ENCODE results near the gene UBE2J2. TPM values are rescaled to one million over a fixed set of nuclear protein-coding genes. Genes with fewer than 3 reads are reported as not detected.

UBE2J2 gene
- total and polyA plus RNA-seq, 2 of the 8 experiments (the other 6 are each of a cell fraction or from before 2014, with no cell fraction given) = 33.6 to 67.9 TPM

GRCh38 chr1:1259540-1259939, 14.1 kb downstream of the UBE2J2 start (continued):
- TF ChIP-seq CHD7 (IDR thresholded peaks at IDR 0.05; ENCODE audit: insufficient replicate concordance, low read length) = no peak
- TF ChIP-seq EZH2 (IDR thresholded peaks at IDR 0.05; ENCODE audit: low read depth, low read length, severe bottlenecking) = no peak
- no peak for TF ChIP-seq TAF1 (IDR thresholded peaks at IDR 0.05; ENCODE audit: low read depth, low read length)
- TF ChIP-seq FOSL1 (IDR thresholded peaks at IDR 0.05; ENCODE audit: insufficient read depth, low read depth, low read length) = no peak
- no peak for TF ChIP-seq TCF12 (IDR thresholded peaks at IDR 0.05; ENCODE audit: low read depth, low read length)
- TF ChIP-seq BRCA1 (IDR thresholded peaks at IDR 0.05; ENCODE audit: low read depth, low read length) = no peak
- no peak for TF ChIP-seq CREB1 (IDR thresholded peaks at IDR 0.05)
- TF ChIP-seq YY1 (IDR thresholded peaks at IDR 0.05; ENCODE audit: low read depth, low read length) = no peak
- no peak for TF ChIP-seq SP4 (IDR thresholded peaks at IDR 0.05; ENCODE audit: low read length)
- TF ChIP-seq HDAC2 (IDR thresholded peaks at IDR 0.05; ENCODE audit: borderline replicate concordance in 1 of 2, low read depth in 2 of 2, low read length in 2 of 2) = no peak
- TF ChIP-seq SRF (IDR thresholded peaks at IDR 0.05; ENCODE audit: low read depth, low read length) = no peak
- TF ChIP-seq USF2 (IDR thresholded peaks at IDR 0.05; ENCODE audit: low read length) = no peak

All from H1 (cell line).